ENCODE data around the gene GRIA1.

Gene GRIA1

GRCh38 chr5:153498516-153498915 is 8.0 kb downstream of the GRIA1 start:
- DNase-seq (ENCODE audit: low spot score), result no peak

GRCh38 chr5:153500178-153500577 is 9.7 kb downstream of the GRIA1 start:
- DNase-seq (ENCODE audit: low spot score), result no peak

DNA sequence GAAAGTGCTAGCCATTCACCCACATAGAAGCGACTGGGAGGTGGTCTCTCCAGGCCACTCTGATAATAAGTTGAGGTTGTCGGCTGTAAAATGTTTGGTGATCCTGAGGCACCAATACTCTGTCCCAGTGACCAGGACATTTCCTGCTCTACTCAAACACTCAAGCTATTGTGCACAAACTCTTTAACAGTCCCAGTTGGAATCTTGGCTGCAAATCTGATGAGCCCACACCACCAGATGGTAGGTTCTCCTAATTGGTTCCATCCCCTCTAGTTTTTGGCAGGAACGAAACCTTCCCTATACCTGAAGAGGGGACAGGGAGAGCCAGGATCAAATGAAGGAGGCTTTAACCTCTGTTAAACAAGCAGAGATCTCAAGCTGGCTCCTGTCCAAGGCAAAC is 14.3 kb downstream of the GRIA1 start:
- DNase-seq (ENCODE audit: low spot score), result no peak

DNA sequence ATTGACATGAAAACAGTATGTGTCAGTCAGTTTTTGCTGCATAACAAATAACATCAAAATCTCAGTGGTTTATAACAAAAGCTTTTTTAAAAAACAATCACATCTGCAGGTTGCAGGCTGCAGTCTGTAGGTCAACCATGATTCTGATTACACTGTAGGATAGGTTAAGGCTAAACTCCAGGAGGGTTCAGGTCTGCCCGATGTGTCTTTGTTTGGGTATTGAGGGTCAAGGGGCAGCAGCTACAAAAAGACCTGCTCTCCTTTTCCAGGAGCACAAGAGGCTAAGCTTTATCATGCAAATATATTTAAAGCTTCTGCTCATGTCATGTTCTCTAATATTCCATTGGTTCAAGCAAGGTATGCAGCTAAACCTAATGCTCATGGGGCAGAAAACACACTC is 18.2 kb downstream of the GRIA1 start:
- DNase-seq (ENCODE audit: low spot score), result no peak

GRCh38 chr5:153511622-153512021 is 21.2 kb downstream of the GRIA1 start:
- no peak for DNase-seq (ENCODE audit: low spot score)

- DNase-seq (ENCODE audit: low spot score), result peak; percentile 33
These were observed 22.7 kb downstream of the GRIA1 start for GRCh38 chr5:153513156-153513555.

- no peak for DNase-seq (ENCODE audit: low spot score)
These were observed 24.8 kb downstream of the GRIA1 start for GRCh38 chr5:153515301-153515700.

- no peak for DNase-seq (ENCODE audit: low spot score)
These were observed 26.2 kb downstream of the GRIA1 start for GRCh38 chr5:153516504-153517240.

- no peak for DNase-seq (ENCODE audit: low spot score)
These were observed 26.8 kb downstream of the GRIA1 start for GRCh38 chr5:153517241-153517611.

- DNase-seq (ENCODE audit: low spot score), result no peak
These were observed 29.7 kb downstream of the GRIA1 start for GRCh38 chr5:153520137-153520536.

DNA sequence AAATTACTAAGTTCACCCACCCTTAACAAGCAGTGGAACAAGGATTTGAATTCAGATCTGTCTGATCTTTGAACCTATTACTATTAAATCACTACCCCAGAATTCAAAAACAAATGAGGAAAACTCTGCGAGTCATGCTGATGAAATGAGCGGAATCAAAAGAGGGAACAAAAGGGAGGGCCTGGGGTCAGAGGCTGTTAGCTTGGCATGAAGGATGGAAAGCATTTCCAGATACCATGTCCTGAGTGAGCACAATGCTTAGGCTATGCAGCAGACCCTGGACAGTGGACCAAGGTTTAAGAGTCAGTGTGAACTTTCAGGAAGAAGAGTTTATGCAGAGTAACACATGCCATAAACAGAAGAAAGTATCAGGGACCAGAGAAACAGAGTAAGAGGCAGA is 30.5 kb downstream of the GRIA1 start:
- peak; percentile 20 for DNase-seq (ENCODE audit: low spot score)

DNA sequence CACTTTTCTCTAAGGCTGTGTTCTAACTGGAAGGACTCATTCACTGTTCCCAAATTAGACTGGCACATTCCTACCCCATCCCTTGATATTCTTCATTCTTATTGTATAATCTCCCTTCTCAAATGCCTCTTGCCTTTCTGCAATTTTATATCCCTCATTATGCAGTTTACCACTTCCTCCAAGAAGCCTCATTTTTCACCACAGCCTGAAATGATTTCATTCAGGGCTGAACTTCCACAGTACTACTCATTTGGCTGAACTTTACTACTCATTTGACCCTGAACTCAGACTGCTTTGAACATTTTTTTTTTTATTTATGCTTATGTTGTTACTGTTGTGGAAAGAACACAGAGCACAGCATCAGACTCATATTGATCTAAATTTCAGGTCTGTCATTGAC is 32.7 kb downstream of the GRIA1 start:
- no peak for DNase-seq (ENCODE audit: low spot score)

- no peak for DNase-seq (ENCODE audit: low spot score)
These were observed 33.4 kb downstream of the GRIA1 start for GRCh38 chr5:153523831-153524230.

GRCh38 chr5:153525536-153525935 is 35.1 kb downstream of the GRIA1 start:
- DNase-seq (ENCODE audit: low spot score), result no peak

- DNase-seq (ENCODE audit: low spot score), result no peak
These were observed 40.1 kb downstream of the GRIA1 start for GRCh38 chr5:153530357-153531143.

DNA sequence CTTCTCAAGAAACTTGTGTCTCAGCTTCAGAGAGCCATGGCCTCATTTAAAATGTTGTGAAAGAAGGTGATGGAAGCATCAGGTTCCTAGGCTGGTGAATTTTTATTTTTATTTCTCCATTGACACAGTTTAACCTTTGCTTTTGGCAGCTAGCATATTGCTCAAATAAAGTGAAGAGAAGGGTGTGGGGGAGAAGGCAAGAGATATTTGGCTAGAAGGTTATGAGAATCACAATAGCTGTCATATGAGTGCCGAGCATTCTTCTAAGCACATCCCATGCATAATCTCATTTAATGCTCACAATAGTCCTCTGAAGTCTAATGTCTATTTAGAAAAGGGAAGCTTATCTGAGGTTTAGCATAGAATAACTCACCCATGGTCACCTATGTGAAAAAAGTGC is 43.1 kb downstream of the GRIA1 start:
- DNase-seq (ENCODE audit: low spot score), result no peak

GRCh38 chr5:153534102-153534501 is 43.6 kb downstream of the GRIA1 start:
- no peak for DNase-seq (ENCODE audit: low spot score)

DNA sequence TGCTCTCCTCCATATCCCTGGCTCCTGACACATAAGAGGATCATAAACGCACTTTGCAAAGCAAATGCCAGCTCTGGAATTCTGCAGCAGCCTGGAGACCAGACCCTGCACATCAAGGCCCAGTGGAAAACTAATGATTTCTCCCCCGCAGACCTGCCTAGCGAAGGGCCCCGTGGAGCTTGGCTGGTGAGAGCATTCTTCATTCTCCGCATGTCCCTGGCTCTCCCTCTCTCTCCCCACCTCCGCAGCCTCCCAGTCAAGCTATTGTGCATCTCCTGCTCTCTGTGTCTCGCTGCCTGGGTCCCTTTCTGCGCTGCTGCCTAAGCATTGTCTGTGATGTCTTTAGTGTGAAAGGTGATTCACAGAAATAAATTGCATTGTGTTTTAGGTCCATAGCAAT is 46.7 kb downstream of the GRIA1 start:
- DNase-seq (ENCODE audit: low spot score), result no peak

- DNase-seq (ENCODE audit: low spot score), result no peak
These were observed 49.5 kb downstream of the GRIA1 start for GRCh38 chr5:153539983-153540382.

GRCh38 chr5:153542536-153542935 is 52.1 kb downstream of the GRIA1 start:
- no peak for DNase-seq (ENCODE audit: low spot score)

- DNase-seq (ENCODE audit: low spot score), result no peak
These were observed 52.8 kb downstream of the GRIA1 start for GRCh38 chr5:153543288-153543687.

GRCh38 chr5:153543959-153544470 is 53.5 kb downstream of the GRIA1 start:
- no peak for DNase-seq (ENCODE audit: low spot score)

- no peak for DNase-seq (ENCODE audit: low spot score)
These were observed 54.2 kb downstream of the GRIA1 start for GRCh38 chr5:153544706-153545105.

Measured in AG08396 (cell line).